Right lobe of liver (tissue), 6 donors: Measurements from ENCODE around the gene WDFY2. TPM values are rescaled to one million over a fixed set of nuclear protein-coding genes. Genes with fewer than 3 reads are reported as not detected.

Experiments used
- ATAC-seq, 4 donors: fragments of 200-7000 bp; cut with Tn5 transposase; one replicate each; pipeline ENCODE4 v1.9.1; 2020; ENCODE audit warnings: mild to moderate bottlenecking in 4 of 4, moderate library complexity in 4 of 4
- DNase-seq, 3 donors: peaks; one replicate each; pipeline ENCODE4 v3.0.0-alpha.2; 2020
- H3K27ac ChIP-seq, 3 donors: fragments of 200-600 bp; one replicate each; pipeline ENCODE4 v1.8.0; 2022
- H3K27me3 ChIP-seq, 2 donors: fragments of 200-600 bp; one replicate each; pipeline ENCODE4 v1.8.0; 2022
- H3K36me3 ChIP-seq, 4 donors: fragments of 200-600 bp; sonication (generic) in 1 of 4; one replicate each; pipeline versions ENCODE4 v1.5.1 to v1.8.0; 2017 to 2022; ENCODE audit warnings: control low read depth in 1 of 4
- H3K4me1 ChIP-seq, 4 donors: fragments of 200-600 bp; sonication (generic) in 1 of 4; one replicate each; pipeline versions ENCODE4 v1.5.1 to v1.8.0; 2017 to 2022; ENCODE audit warnings: control low read depth in 1 of 4
- H3K4me3 ChIP-seq, 3 donors: fragments of 200-600 bp; one replicate each; pipeline ENCODE4 v1.8.0; 2022
- H3K9me3 ChIP-seq, 4 donors: fragments of 200-600 bp; sonication (generic) in 1 of 4; one replicate each; pipeline versions ENCODE4 v1.5.1 to v1.8.0; 2017 to 2022; ENCODE audit warnings: control low read depth in 1 of 4
- CTCF ChIP-seq, 4 donors: fragments of 200-600 bp in 3 of 4; fragments of 450-650 bp in 1 of 4; IDR thresholded peaks; one replicate each; pipeline versions ENCODE4 v1.5.1 to v1.8.0; 2016 to 2022; ENCODE audit warnings: antibody characterized with exemption in 4 of 4, mild to moderate bottlenecking in 2 of 4
- POLR2A ChIP-seq: fragments of 450-650 bp; IDR thresholded peaks from one replicate; pipeline ENCODE4 v1.6.1; 2017; ENCODE audit warnings: antibody characterized with exemption, mild to moderate bottlenecking
- WGBS: methylation state at CpG from one replicate; pipeline ENCODE4 v1.1.6; 2018; ENCODE audit warnings: low coverage, low lambda C conversion rate; ENCODE audit not compliant: insufficient coverage; ENCODE audit errors: missing lambda C conversion rate; 5-methylcytosine and 5-hydroxymethylcytosine counted together
- intact Hi-C, 2 donors: fragments of 100-400 bp; cut with DNase I; formaldehyde crosslinking; loops; one replicate each; pipeline versions ENCODE4 v1.11.2 to v1.14.1; 2022
- total RNA-seq, 6 experiments: library from RNA; depleted of rRNA in 2 of 6; stranded (reverse); fragments of >200 nt in 2 of 6; fragmentation: NEBNext Ultra II Directional in 3 of 6; extraction: Animal tissue kit (Norgen Biotek cat#: 25700) in 3 of 6; gene quantifications; one replicate each; pipeline versions ENCODE4 v1.1.0 to v1.2.4, GENCODE V29; 2016 to 2023
- donor health status: DM: no; HTN: yes; CAD: no.
- donor health status: DM: no; HTN: no; CAD: no.
- donor health status: DM: no; HTN: no; CAD: no.
- donor health status: DM: no; HTN: yes; CAD: no.
- donor health status: DM: no; HTN: yes; CAD: no.

Gene WDFY2
- total RNA-seq, 6 experiments from 2014 or later = 4.5 to 12.0 (median 7.3) TPM

GRCh38 chr13:51549050-51549449 lies 35.2 kb upstream of the WDFY2 start:
- intact Hi-C loops = no loop called here
- Histone ChIP-seq H3K9me3 (no peaks in the 10 kb centered on the region), H3K4me1 (no peaks in the 10 kb centered on the region), H3K27me3 (no peaks in the 10 kb centered on the region), H3K27ac (no peak overlapping the region), H3K4me3 (no peak overlapping the region), H3K36me3 (no peaks in the 10 kb centered on the region)
- no peak for DNase-seq
- ATAC-seq = peak; percentile 36 to 68 (median 44)
- TF ChIP-seq CTCF (IDR thresholded peaks at IDR 0.05) (no peak), POLR2A (no peak)
- WGBS = 94% methylated on average over 3 of the region's 3 CpGs

GRCh38 chr13:51549593-51549992 lies 34.7 kb upstream of the WDFY2 start:
- TF ChIP-seq CTCF (IDR thresholded peaks at IDR 0.05) (no peak), POLR2A (no peak)
- WGBS = 63% methylated on average over 2 of the region's 2 CpGs
- intact Hi-C loops = no loop called here

GRCh38 chr13:51550151-51550550 lies 34.1 kb upstream of the WDFY2 start:
- ATAC-seq (no peak), DNase-seq (no peak)
- no peak overlapping the region for H3K27ac ChIP-seq
- TF ChIP-seq POLR2A (no peak), CTCF (IDR thresholded peaks at IDR 0.05) (no peak)
- WGBS = 73% methylated on average over 1 of the region's 1 CpG
- intact Hi-C loops = no loop called here
- no peak overlapping the region for H3K4me3 ChIP-seq
- H3K27me3 ChIP-seq = no peaks in the 10 kb centered on the region
- H3K4me1 ChIP-seq = no peaks in the 10 kb centered on the region
- H3K36me3 ChIP-seq = no peaks in the 10 kb centered on the region
- H3K9me3 ChIP-seq = no peaks in the 10 kb centered on the region

More at GRCh38 chr13:51549593-51549992, 34.7 kb upstream of the WDFY2 start:
- no peaks in the 10 kb centered on the region for H3K4me1 ChIP-seq
- DNase-seq (no peak), ATAC-seq (no peak)
- no peaks in the 10 kb centered on the region for H3K36me3 ChIP-seq
- H3K27me3 ChIP-seq = no peaks in the 10 kb centered on the region
- H3K4me3 ChIP-seq = no peak overlapping the region
- no peak overlapping the region for H3K27ac ChIP-seq
- no peaks in the 10 kb centered on the region for H3K9me3 ChIP-seq

GRCh38 chr13:51551416-51551815 lies 32.8 kb upstream of the WDFY2 start:
- no peak for ATAC-seq
- H3K27ac ChIP-seq = no peak overlapping the region
- no peaks in the 10 kb centered on the region for H3K4me1 ChIP-seq
- no peak for DNase-seq
- H3K4me3 ChIP-seq = no peak overlapping the region
- no peaks in the 10 kb centered on the region for H3K27me3 ChIP-seq
- 87% methylated on average over 2 of the region's 2 CpGs for WGBS
- no peaks in the 10 kb centered on the region for H3K9me3 ChIP-seq
- no peaks in the 10 kb centered on the region for H3K36me3 ChIP-seq
- intact Hi-C loops = no loop called here
- no peak for TF ChIP-seq CTCF (IDR thresholded peaks at IDR 0.05)
- TF ChIP-seq POLR2A = no peak

- 100% methylated on average over 1 of the region's 2 CpGs for WGBS
Measured at GRCh38 chr13:51552027-51552426, 32.2 kb upstream of the WDFY2 start.

More at GRCh38 chr13:51552027-51552426, 32.2 kb upstream of the WDFY2 start:
- intact Hi-C loops = no loop called here
- Histone ChIP-seq H3K9me3 (no peaks in the 10 kb centered on the region), H3K4me1 (no peaks in the 10 kb centered on the region), H3K4me3 (no peak overlapping the region), H3K36me3 (no peaks in the 10 kb centered on the region), H3K27ac (no peak overlapping the region), H3K27me3 (no peaks in the 10 kb centered on the region)
- TF ChIP-seq POLR2A (no peak), CTCF (IDR thresholded peaks at IDR 0.05) (no peak)
- no peak for ATAC-seq
- DNase-seq = no peak
